ENCODE data around the gene PTGIS.

PTGIS gene

DNA sequence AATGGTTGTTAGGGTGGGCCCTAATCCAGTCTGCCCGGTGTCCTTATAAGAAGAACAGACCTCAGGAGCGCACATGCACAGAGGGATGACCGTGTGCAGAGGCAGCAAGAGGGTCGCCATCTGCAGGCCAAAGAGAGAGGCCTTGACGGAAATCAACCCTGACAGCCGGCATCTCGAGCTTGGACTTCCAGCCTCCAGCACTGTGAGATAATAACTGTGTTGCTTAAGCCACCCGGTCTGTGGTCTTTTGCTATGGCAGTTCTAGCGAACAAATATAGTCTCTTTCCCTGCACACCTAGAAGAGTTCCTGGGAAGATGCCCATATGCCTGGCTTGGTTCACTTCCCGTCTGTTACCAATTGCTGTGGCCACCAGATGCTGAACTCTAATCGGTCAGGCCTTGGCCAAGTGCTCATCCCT lies 35.3 kb upstream of the PTGIS start:
- H3K4me1 Mint-ChIP-seq (ENCODE audit: low read depth) = no peaks in the 10 kb centered on the region
- no peaks in the 10 kb centered on the region for H3K36me3 Mint-ChIP-seq (ENCODE audit: low read depth)
- H3K9me3 Mint-ChIP-seq = no peaks in the 10 kb centered on the region
- intact Hi-C loops (cut with micrococcal nuclease) = no loop called here
- H3K27ac Mint-ChIP-seq = no peak overlapping the region
- H3K4me3 Mint-ChIP-seq = no peak overlapping the region
- peaks cover 6% of the 10 kb centered on the region for H3K27me3 Mint-ChIP-seq

- Mint-ChIP-seq H3K27me3 (peaks cover 2% of the 10 kb centered on the region), H3K36me3 (ENCODE audit: low read depth) (no peaks in the 10 kb centered on the region), H3K4me1 (ENCODE audit: low read depth) (no peaks in the 10 kb centered on the region), H3K9me3 (no peaks in the 10 kb centered on the region), H3K4me3 (no peak overlapping the region), H3K27ac (no peak overlapping the region)
- intact Hi-C loops (cut with micrococcal nuclease) = no loop called here
Measured at GRCh38 chr20:49602345-49603208, 34.6 kb upstream of the PTGIS start.

DNA sequence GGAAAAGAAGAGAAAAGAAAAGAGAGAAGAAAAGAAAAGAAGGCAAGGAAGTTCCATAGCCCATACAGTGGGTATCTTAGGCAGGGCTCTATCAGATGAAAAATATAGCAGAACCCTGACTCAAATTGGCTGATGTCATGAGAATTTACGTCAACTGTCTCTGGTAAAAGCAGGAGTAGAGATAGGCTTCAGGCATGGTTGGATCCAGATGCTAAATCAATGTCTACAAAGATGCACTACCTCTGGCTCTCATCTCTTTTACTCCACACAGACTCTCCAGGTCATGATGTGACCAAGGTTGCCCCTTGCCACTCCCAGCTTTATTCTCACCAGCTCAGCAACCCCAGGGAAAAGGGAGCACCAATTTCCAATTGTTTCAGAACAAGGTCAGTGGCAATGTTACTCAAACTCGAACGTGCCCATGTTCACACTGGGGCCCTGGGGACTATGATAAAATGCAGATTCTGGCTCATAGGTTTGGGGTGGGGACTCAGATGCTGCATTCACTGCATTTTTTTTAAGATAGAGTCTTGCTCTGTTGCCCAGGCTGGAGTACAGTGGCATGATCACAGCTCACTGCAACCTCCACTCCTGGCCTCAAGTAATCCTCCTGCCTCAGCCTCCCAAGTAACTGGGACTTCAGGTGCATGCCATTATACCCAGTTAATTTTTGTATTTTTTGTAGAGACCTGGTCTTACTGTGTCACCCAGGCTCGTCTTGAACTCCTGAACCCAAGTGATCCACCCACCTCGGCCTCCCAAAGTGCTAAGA lies 33.4 kb upstream of the PTGIS start:
- intact Hi-C loops (cut with micrococcal nuclease) = no loop called here
- Mint-ChIP-seq H3K27ac (no peak overlapping the region), H3K9me3 (no peaks in the 10 kb centered on the region), H3K4me1 (ENCODE audit: low read depth) (peaks cover 2% of the 10 kb centered on the region), H3K27me3 (peaks cover 2% of the 10 kb centered on the region), H3K36me3 (ENCODE audit: low read depth) (no peaks in the 10 kb centered on the region), H3K4me3 (no peak overlapping the region)

DNA sequence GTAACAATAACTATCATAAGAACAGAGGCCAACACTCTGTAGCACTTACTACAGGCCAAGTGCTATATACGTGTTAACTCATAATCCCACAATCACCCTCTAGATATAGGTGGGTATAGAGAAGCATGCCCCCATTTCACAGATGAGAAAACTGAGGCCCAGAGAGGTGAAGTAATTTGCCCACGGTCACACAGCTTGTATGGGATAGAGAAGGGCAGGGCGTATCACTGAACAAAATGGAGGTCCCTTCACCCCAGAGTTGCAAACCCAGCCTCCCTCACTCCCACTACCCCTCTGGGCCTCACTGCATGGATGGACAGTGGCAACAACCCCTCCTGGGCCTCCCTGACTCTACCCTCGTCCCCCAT lies 31.8 kb upstream of the PTGIS start:
- no peak overlapping the region for H3K27ac Mint-ChIP-seq
- peaks cover 16% of the 10 kb centered on the region for H3K4me1 Mint-ChIP-seq (ENCODE audit: low read depth)
- intact Hi-C loops (cut with micrococcal nuclease) = no loop called here
- peaks cover 2% of the 10 kb centered on the region for H3K27me3 Mint-ChIP-seq
- no peak overlapping the region for H3K4me3 Mint-ChIP-seq
- no peaks in the 10 kb centered on the region for H3K9me3 Mint-ChIP-seq
- H3K36me3 Mint-ChIP-seq (ENCODE audit: low read depth) = no peaks in the 10 kb centered on the region

GRCh38 chr20:49597825-49598395 lies 30.0 kb upstream of the PTGIS start:
- no peak overlapping the region for H3K27ac Mint-ChIP-seq
- no peaks in the 10 kb centered on the region for H3K36me3 Mint-ChIP-seq (ENCODE audit: low read depth)
- intact Hi-C loops (cut with micrococcal nuclease) = no loop called here
- H3K4me3 Mint-ChIP-seq = no peak overlapping the region
- H3K9me3 Mint-ChIP-seq = no peaks in the 10 kb centered on the region
- peaks cover 4% of the 10 kb centered on the region for H3K27me3 Mint-ChIP-seq
- H3K4me1 Mint-ChIP-seq (ENCODE audit: low read depth) = peaks cover 24% of the 10 kb centered on the region

- Mint-ChIP-seq H3K27me3 (peaks cover 7% of the 10 kb centered on the region), H3K4me1 (ENCODE audit: low read depth) (peaks cover 24% of the 10 kb centered on the region), H3K9me3 (no peaks in the 10 kb centered on the region), H3K36me3 (ENCODE audit: low read depth) (no peaks in the 10 kb centered on the region), H3K4me3 (no peak overlapping the region), H3K27ac (no peak overlapping the region)
- intact Hi-C loops (cut with micrococcal nuclease) = no loop called here
Measured at GRCh38 chr20:49595811-49596561, 28.0 kb upstream of the PTGIS start.

DNA sequence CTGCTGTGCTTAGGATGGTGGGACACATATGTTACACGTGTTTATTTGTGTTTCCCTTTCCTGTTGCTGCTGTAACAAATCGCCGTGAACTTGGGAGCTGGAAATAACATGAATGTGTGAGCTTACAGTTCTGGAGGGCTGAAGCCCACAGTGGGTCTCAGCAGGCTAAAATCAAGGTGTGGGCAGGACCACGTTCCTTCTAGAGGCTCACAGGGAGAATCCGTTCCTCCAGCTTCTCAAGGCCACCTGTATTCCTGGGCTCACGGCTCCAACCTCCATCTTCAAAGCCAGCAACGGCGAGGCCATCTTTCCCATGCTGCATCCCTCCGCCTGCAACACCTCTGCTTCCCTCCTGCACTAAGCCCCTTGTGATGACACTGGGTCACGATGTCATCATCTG lies 27.4 kb upstream of the PTGIS start:
- H3K4me3 Mint-ChIP-seq = no peak overlapping the region
- H3K36me3 Mint-ChIP-seq (ENCODE audit: low read depth) = no peaks in the 10 kb centered on the region
- H3K27me3 Mint-ChIP-seq = peaks cover 7% of the 10 kb centered on the region
- intact Hi-C loops (cut with micrococcal nuclease) = no loop called here
- H3K27ac Mint-ChIP-seq = no peak overlapping the region
- H3K4me1 Mint-ChIP-seq (ENCODE audit: low read depth) = peaks cover 25% of the 10 kb centered on the region
- H3K9me3 Mint-ChIP-seq = peaks cover 3% of the 10 kb centered on the region

- Mint-ChIP-seq H3K9me3 (peaks cover 7% of the 10 kb centered on the region), H3K4me1 (ENCODE audit: low read depth) (peaks cover 29% of the 10 kb centered on the region), H3K4me3 (no peak overlapping the region), H3K27ac (no peak overlapping the region), H3K36me3 (ENCODE audit: low read depth) (no peaks in the 10 kb centered on the region), H3K27me3 (peaks cover 7% of the 10 kb centered on the region)
- intact Hi-C loops (cut with micrococcal nuclease) = no loop called here
Measured at GRCh38 chr20:49594931-49595315, 27.0 kb upstream of the PTGIS start.

DNA sequence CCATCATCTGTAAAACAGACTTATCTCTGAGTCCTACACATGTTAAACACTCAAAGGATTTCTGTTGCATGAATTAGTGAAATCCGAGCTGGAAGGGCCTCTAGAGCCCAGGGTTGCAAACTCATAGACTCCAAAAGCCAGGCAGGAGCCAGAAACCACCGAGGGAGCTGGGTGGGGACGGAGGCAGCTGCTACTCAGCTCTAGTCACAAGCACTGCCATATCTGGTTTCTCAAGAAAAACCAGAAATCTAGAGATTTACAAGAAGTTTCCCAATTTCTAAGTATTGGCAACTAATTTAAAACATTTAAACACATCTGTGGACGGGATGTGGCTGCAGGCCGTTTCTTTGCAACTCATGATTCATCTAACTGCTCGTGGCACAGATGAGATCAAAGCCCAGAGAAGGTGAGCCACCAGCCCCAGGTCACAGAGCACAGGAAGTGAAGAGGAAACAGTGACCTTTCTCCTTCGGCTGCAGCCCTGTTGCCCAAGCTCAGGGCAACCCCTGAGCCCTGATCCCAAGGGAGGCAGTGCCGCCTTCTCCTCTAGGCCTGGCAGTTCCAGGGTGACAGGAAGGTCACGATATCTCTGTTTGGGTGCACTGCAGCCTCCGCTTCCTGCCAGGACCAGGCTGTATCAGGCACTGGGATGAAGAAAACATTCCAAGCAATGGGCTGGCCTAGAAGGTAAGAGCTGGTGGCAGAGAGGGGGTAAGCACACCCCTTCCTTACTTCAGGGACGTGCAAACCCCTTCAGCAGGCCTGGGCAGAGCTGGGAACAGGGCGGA lies 26.4 kb upstream of the PTGIS start:
- no peak overlapping the region for H3K4me3 Mint-ChIP-seq
- peaks cover 7% of the 10 kb centered on the region for H3K27me3 Mint-ChIP-seq
- H3K4me1 Mint-ChIP-seq (ENCODE audit: low read depth) = peaks cover 34% of the 10 kb centered on the region
- no peaks in the 10 kb centered on the region for H3K36me3 Mint-ChIP-seq (ENCODE audit: low read depth)
- intact Hi-C loops (cut with micrococcal nuclease) = no loop called here
- H3K27ac Mint-ChIP-seq = no peak overlapping the region
- H3K9me3 Mint-ChIP-seq = peaks cover 10% of the 10 kb centered on the region

DNA sequence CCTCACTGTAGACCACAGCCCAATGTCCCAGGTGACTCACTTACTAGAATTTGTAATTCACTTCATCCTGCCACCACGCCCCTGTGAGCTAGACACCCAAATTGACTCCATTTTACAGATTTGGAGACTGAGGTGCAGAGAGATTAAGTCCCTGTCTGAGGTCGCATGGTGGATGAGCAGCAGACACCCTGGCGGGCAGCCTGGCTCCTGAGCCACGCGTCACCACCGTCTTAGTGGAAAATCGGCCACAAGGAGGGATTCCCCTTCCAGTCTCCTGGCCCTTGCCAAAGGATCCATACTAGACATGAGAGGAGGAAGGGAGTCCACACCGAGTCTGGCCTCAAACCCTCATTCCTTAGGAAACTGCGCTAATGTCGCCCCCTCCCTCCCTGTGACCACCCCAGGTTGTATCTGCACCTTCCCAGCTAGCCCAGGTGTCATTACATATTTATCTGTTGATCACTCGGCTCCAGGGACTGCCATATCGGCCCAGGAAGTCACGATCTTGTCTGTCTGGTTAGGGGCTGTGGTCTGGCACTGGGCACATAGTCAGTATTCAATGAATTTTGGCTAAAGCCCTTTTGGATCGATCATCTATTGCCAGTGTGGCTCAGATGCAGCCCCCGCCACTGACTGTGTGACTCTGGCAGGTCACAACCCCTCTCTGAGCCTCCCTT lies 25.7 kb upstream of the PTGIS start:
- no peak overlapping the region for H3K27ac Mint-ChIP-seq
- no peaks in the 10 kb centered on the region for H3K36me3 Mint-ChIP-seq (ENCODE audit: low read depth)
- peaks cover 34% of the 10 kb centered on the region for H3K4me1 Mint-ChIP-seq (ENCODE audit: low read depth)
- peaks cover 10% of the 10 kb centered on the region for H3K9me3 Mint-ChIP-seq
- H3K4me3 Mint-ChIP-seq = no peak overlapping the region
- peaks cover 10% of the 10 kb centered on the region for H3K27me3 Mint-ChIP-seq
- intact Hi-C loops (cut with micrococcal nuclease) = no loop called here

DNA sequence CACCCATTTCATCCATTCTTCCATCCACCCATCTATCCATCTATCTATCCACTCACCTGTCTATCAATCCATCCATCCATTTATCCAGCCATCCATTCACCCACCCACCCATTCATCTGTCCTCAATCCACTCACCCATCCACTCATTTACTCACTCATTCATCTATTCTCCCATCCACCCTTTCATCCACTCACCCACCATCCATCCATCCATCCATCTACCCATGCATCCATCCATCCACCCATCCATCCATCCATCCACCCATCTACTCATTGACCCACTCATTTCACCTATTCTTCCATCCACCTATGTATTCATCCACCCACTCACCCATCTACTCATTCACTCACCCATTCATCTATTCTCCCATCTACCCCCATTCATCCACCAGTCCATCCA lies 24.2 kb upstream of the PTGIS start:
- intact Hi-C loops (cut with micrococcal nuclease) = no loop called here
- H3K9me3 Mint-ChIP-seq = peaks cover 10% of the 10 kb centered on the region
- peaks cover 10% of the 10 kb centered on the region for H3K27me3 Mint-ChIP-seq
- no peaks in the 10 kb centered on the region for H3K36me3 Mint-ChIP-seq (ENCODE audit: low read depth)
- H3K27ac Mint-ChIP-seq = no peak overlapping the region
- H3K4me3 Mint-ChIP-seq = no peak overlapping the region
- peaks cover 34% of the 10 kb centered on the region for H3K4me1 Mint-ChIP-seq (ENCODE audit: low read depth)

GRCh38 chr20:49591217-49591865 lies 23.4 kb upstream of the PTGIS start:
- H3K27ac Mint-ChIP-seq = no peak overlapping the region
- peaks cover 10% of the 10 kb centered on the region for H3K27me3 Mint-ChIP-seq
- H3K4me1 Mint-ChIP-seq (ENCODE audit: low read depth) = peaks cover 32% of the 10 kb centered on the region
- H3K36me3 Mint-ChIP-seq (ENCODE audit: low read depth) = no peaks in the 10 kb centered on the region
- intact Hi-C loops (cut with micrococcal nuclease) = no loop called here
- H3K4me3 Mint-ChIP-seq = no peak overlapping the region
- peaks cover 10% of the 10 kb centered on the region for H3K9me3 Mint-ChIP-seq
